HEK293 (cell line): Measurements from ENCODE around the gene MIR17HG.

ENCODE experiments used
- CTCF ChIA-PET: fragments of 350-600 bp; formaldehyde crosslinking; extraction: SDS; loops from one replicate; lab custom pipeline; 2021; ENCODE audit warnings: antibody characterized with exemption; lab: Yijun Ruan, JAX
- POLR2A ChIA-PET: fragments of 300-600 bp; formaldehyde crosslinking; extraction: SDS; loops from one replicate; lab custom pipeline; 2020; ENCODE audit warnings: antibody characterized with exemption, inconsistent platforms; lab: Yijun Ruan, JAX
- H3K27ac ChIP-seq: fragments of 200-500 bp; sonication (Bioruptor generic); 2 replicates; pipeline ENCODE4 v1.5.1; 2014; ENCODE audit warnings: low read depth, low read length, control low read depth, inconsistent platforms; ENCODE audit errors: extremely low read depth
- H3K36me3 ChIP-seq, 2 experiments: fragments of 200-500 bp in 1 of 2; sonication (Bioruptor generic) in 1 of 2; 1 replicate in 1 of 2; 2 replicates in 1 of 2; pipeline ENCODE4 v1.5.1; 2014 to 2017; ENCODE audit warnings: inconsistent platforms in 2 of 2, low read length in 2 of 2; ENCODE audit not compliant: control insufficient read depth in 2 of 2, insufficient read depth in 1 of 2
- H3K4me1 ChIP-seq: fragments of 200-500 bp; sonication (Bioruptor generic); 2 replicates; pipeline ENCODE4 v1.5.1; 2014; ENCODE audit warnings: mild to moderate bottlenecking, low read length, inconsistent platforms; ENCODE audit not compliant: control insufficient read depth, insufficient read depth
- H3K4me3 ChIP-seq: 2 replicates; pipeline ENCODE4 v1.5.1; 2011; ENCODE audit warnings: low read depth, mild to moderate bottlenecking, control low read depth, low read length, moderate library complexity
- H3K9me3 ChIP-seq: fragments of 200-500 bp; sonication (Bioruptor generic); 2 replicates; pipeline ENCODE4 v1.5.1; 2014; ENCODE audit warnings: low read depth, low read length, inconsistent platforms; ENCODE audit not compliant: control insufficient read depth, insufficient read depth
- EGR2 ChIP-seq: fragments of 450-650 bp; formaldehyde crosslinking; IDR thresholded peaks from 2 replicates; pipeline ENCODE4 v1.5.1; 2016; ENCODE audit warnings: low read depth, missing biosample characterization, missing genetic modification characterization
- KLF10 ChIP-seq: fragments of 450-650 bp; IDR thresholded peaks from 2 replicates; pipeline ENCODE4 v1.5.1; 2018; ENCODE audit warnings: missing biosample characterization, mild to moderate bottlenecking, missing genetic modification characterization
- YY2 ChIP-seq: fragments of 450-650 bp; formaldehyde crosslinking; IDR thresholded peaks from 2 replicates; pipeline ENCODE4 v1.5.1; 2016; ENCODE audit warnings: missing biosample characterization, missing genetic modification characterization
- ZFHX2 ChIP-seq: fragments of 450-650 bp; formaldehyde crosslinking; conservative IDR thresholded peaks from 2 replicates; pipeline ENCODE4 v1.5.1; 2016; ENCODE audit warnings: missing biosample characterization, missing genetic modification characterization
- ZNF146 ChIP-seq: fragments of 450-650 bp; formaldehyde crosslinking; IDR thresholded peaks from 2 replicates; pipeline ENCODE4 v1.5.1; 2016; ENCODE audit warnings: missing biosample characterization, missing genetic modification characterization
- ZNF184 ChIP-seq: fragments of 450-650 bp; IDR thresholded peaks from 2 replicates; pipeline ENCODE4 v1.5.1; 2018; ENCODE audit warnings: missing biosample characterization, mild to moderate bottlenecking, missing genetic modification characterization
- ZNF292 ChIP-seq: fragments of 450-650 bp; formaldehyde crosslinking; IDR thresholded peaks from 2 replicates; pipeline ENCODE4 v1.5.1; 2016; ENCODE audit warnings: low read depth, missing biosample characterization, missing genetic modification characterization, borderline replicate concordance
- ZNF335 ChIP-seq: fragments of 450-650 bp; formaldehyde crosslinking; conservative IDR thresholded peaks from 2 replicates; pipeline ENCODE4 v1.5.1; 2016; ENCODE audit warnings: missing biosample characterization, missing genetic modification characterization
- ZNF366 ChIP-seq: fragments of 450-650 bp; formaldehyde crosslinking; conservative IDR thresholded peaks from 2 replicates; pipeline ENCODE4 v1.5.1; 2016; ENCODE audit warnings: missing biosample characterization, missing genetic modification characterization
- ZNF416 ChIP-seq: fragments of 450-650 bp; formaldehyde crosslinking; IDR thresholded peaks from 2 replicates; pipeline ENCODE4 v1.5.1; 2016; ENCODE audit warnings: missing biosample characterization, missing genetic modification characterization
- ZNF501 ChIP-seq: fragments of 450-650 bp; formaldehyde crosslinking; IDR thresholded peaks from 2 replicates; pipeline ENCODE4 v1.5.1; 2016; ENCODE audit warnings: missing biosample characterization, missing genetic modification characterization
- ZNF521 ChIP-seq: fragments of 450-650 bp; formaldehyde crosslinking; IDR thresholded peaks from 2 replicates; pipeline ENCODE4 v1.5.1; 2017; ENCODE audit warnings: missing biosample characterization, mild to moderate bottlenecking, missing genetic modification characterization
- ZNF544 ChIP-seq: fragments of 450-650 bp; formaldehyde crosslinking; IDR thresholded peaks from 2 replicates; pipeline ENCODE4 v1.5.0; 2017; ENCODE audit warnings: missing biosample characterization, missing genetic modification characterization
- ZNF555 ChIP-seq: fragments of 450-650 bp; formaldehyde crosslinking; conservative IDR thresholded peaks from 2 replicates; pipeline ENCODE4 v1.5.1; 2017; ENCODE audit warnings: missing biosample characterization, mild to moderate bottlenecking, missing genetic modification characterization, inconsistent platforms
- ZNF561 ChIP-seq: fragments of 450-650 bp; IDR thresholded peaks from 2 replicates; pipeline ENCODE4 v1.5.1; 2018; ENCODE audit warnings: missing biosample characterization, missing genetic modification characterization, borderline replicate concordance
- TF ChIP-seq, protein P1 (sequence below): fragments of 450-650 bp; formaldehyde crosslinking; IDR thresholded peaks from 2 replicates; pipeline ENCODE4 v1.5.1; 2017; ENCODE audit warnings: missing biosample characterization, missing genetic modification characterization
- TF ChIP-seq, protein P2 (sequence below): fragments of 450-650 bp; formaldehyde crosslinking; IDR thresholded peaks from 2 replicates; pipeline ENCODE4 v1.5.1; 2016; ENCODE audit warnings: missing biosample characterization, missing genetic modification characterization, low read depth
- TF ChIP-seq, protein P3 (sequence below): fragments of 450-650 bp; formaldehyde crosslinking; IDR thresholded peaks from 2 replicates; pipeline ENCODE4 v1.5.1; 2016; ENCODE audit warnings: missing biosample characterization, missing genetic modification characterization
- TF ChIP-seq, protein P4 (sequence below): fragments of 450-650 bp; formaldehyde crosslinking; IDR thresholded peaks from 2 replicates; pipeline ENCODE4 v1.5.1; 2016; ENCODE audit warnings: missing biosample characterization, missing genetic modification characterization

MIR17HG gene

DNA sequence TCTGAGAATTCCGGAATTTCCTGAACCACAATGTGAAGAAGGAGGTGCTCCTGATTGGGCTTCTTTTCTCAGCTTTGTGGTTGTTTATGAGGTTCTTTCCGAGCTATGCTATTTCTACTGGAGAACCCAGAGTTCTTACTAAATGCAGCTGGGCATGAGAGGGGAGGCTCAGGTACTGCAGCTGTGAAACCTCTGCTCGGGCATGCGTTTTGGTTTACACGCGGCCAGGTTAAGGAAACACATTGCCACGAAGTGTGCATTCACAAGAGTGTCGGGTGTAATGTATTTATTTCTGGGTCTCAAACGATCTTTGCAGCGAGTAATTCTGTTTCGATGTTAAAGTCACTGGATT, 661 bp upstream of the MIR17HG start (continued):
- TF ChIP-seq, protein P1, sequence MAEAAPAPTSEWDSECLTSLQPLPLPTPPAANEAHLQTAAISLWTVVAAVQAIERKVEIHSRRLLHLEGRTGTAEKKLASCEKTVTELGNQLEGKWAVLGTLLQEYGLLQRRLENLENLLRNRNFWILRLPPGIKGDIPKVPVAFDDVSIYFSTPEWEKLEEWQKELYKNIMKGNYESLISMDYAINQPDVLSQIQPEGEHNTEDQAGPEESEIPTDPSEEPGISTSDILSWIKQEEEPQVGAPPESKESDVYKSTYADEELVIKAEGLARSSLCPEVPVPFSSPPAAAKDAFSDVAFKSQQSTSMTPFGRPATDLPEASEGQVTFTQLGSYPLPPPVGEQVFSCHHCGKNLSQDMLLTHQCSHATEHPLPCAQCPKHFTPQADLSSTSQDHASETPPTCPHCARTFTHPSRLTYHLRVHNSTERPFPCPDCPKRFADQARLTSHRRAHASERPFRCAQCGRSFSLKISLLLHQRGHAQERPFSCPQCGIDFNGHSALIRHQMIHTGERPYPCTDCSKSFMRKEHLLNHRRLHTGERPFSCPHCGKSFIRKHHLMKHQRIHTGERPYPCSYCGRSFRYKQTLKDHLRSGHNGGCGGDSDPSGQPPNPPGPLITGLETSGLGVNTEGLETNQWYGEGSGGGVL (tag by site-specific recombination), result no peak
- no peak for TF ChIP-seq ZNF544 (tag by site-specific recombination)
- TF ChIP-seq ZNF335 (tag by site-specific recombination), result peak; percentile 54; the same call in 1 of the 2 replicates
- no peak for TF ChIP-seq KLF10 (tag by site-specific recombination)
- peak; percentile 27; the same call in 1 of the 2 replicates for TF ChIP-seq ZNF501

DNA sequence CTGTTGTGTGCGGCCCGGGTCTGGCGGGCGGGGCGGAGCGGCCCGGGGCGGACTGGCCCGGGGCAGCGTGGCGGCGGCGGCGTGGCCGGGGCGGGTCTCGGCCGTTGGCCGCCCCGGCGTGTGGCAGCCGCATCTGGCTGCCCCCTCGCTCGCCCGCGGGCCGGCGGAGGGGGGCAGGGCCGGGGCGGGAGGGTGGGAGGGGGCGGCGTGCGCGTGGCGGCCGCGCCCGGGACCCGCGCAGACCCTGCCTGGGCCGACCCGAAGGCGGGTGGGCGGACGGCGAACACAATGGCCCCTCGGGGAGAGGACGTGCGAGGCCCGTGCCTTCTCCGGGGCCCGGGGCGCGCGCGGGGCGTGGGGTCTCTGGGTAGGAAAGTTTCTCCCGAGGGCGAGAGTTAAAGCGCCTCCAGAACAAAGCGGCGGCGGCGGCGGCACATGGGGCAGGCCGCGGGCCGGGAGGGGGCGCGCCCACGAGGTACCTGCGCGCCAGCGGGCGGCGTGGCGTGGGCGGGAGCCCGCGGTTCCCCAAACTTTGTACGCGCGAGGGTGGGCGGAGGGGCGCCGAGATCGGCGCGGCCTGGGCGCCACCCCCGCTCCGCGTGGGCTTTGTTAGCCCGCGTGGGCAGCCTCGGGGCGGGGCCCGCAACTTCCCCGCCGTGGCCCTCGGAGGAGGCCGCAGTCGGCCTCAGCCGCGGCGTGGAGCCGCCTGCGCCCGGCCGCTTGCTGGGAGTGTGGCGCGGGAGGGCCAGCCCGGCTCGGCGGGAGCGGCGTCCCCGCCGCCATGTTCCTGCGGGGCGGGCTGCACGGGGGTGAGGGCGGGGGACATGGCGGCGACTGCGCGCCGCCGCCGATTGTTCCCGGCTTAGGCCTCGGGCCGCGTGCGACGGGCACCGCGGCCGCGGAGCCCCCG, 764 bp downstream of the MIR17HG start:
- peak overlapping the region; percentile 74 for H3K27ac ChIP-seq
- no peaks in the 10 kb centered on the region for H3K9me3 ChIP-seq
- TF ChIP-seq, protein P2, sequence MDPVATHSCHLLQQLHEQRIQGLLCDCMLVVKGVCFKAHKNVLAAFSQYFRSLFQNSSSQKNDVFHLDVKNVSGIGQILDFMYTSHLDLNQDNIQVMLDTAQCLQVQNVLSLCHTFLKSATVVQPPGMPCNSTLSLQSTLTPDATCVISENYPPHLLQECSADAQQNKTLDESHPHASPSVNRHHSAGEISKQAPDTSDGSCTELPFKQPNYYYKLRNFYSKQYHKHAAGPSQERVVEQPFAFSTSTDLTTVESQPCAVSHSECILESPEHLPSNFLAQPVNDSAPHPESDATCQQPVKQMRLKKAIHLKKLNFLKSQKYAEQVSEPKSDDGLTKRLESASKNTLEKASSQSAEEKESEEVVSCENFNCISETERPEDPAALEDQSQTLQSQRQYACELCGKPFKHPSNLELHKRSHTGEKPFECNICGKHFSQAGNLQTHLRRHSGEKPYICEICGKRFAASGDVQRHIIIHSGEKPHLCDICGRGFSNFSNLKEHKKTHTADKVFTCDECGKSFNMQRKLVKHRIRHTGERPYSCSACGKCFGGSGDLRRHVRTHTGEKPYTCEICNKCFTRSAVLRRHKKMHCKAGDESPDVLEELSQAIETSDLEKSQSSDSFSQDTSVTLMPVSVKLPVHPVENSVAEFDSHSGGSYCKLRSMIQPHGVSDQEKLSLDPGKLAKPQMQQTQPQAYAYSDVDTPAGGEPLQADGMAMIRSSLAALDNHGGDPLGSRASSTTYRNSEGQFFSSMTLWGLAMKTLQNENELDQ (tag by site-specific recombination), result no peak
- TF ChIP-seq ZNF184 (tag by site-specific recombination), result no peak
- TF ChIP-seq ZNF561, result peak; percentile 32; the same call in 1 of the 2 replicates
- TF ChIP-seq, protein P3, sequence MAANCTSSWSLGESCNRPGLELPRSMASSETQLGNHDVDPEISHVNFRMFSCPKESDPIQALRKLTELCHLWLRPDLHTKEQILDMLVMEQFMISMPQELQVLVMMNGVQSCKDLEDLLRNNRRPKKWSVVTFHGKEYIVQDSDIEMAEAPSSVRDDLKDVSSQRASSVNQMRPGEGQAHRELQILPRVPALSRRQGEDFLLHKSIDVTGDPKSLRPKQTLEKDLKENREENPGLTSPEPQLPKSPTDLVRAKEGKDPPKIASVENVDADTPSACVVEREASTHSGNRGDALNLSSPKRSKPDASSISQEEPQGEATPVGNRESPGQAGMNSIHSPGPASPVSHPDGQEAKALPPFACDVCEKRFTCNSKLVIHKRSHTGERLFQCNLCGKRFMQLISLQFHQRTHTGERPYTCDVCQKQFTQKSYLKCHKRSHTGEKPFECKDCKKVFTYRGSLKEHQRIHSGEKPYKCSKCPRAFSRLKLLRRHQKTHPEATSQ (tag by site-specific recombination), result no peak
- TF ChIP-seq ZFHX2 (tag by site-specific recombination), result peak; percentile 91
- TF ChIP-seq, protein P4, sequence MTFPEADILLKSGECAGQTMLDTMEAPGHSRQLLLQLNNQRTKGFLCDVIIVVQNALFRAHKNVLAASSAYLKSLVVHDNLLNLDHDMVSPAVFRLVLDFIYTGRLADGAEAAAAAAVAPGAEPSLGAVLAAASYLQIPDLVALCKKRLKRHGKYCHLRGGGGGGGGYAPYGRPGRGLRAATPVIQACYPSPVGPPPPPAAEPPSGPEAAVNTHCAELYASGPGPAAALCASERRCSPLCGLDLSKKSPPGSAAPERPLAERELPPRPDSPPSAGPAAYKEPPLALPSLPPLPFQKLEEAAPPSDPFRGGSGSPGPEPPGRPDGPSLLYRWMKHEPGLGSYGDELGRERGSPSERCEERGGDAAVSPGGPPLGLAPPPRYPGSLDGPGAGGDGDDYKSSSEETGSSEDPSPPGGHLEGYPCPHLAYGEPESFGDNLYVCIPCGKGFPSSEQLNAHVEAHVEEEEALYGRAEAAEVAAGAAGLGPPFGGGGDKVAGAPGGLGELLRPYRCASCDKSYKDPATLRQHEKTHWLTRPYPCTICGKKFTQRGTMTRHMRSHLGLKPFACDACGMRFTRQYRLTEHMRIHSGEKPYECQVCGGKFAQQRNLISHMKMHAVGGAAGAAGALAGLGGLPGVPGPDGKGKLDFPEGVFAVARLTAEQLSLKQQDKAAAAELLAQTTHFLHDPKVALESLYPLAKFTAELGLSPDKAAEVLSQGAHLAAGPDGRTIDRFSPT, result no peak
- TF ChIP-seq ZNF521, result no peak
- no peak for TF ChIP-seq ZNF146 (tag by site-specific recombination)
- no peak for TF ChIP-seq ZNF555
- TF ChIP-seq ZNF416 (tag by site-specific recombination), result no peak
- no peak for TF ChIP-seq ZNF366 (tag by site-specific recombination)
- 0 out of 2 replicates have a peak, but pooled peaks have one; percentile 17 for TF ChIP-seq EGR2
- peak; percentile 56; the same call in 1 of the 2 replicates for TF ChIP-seq KLF10 (tag by site-specific recombination)
- no peak for TF ChIP-seq YY2 (tag by site-specific recombination)
- no peak for TF ChIP-seq ZNF292 (tag by site-specific recombination)
- TF ChIP-seq, all 188 proteins: peak for 4
- Histone ChIP-seq H3K36me3 (peaks cover 0 to 43% of the 10 kb centered on the region in 2 experiments; a peak in 1 of 3 replicates), H3K4me1 (no peaks in the 10 kb centered on the region), H3K4me3 (peak overlapping the region; percentile 68)
- ChIA-PET CTCF (no interaction called here), POLR2A (no interaction called here)
